RWPE1 (cell line): ENCODE data around the gene SLC45A1.
"Not testable (repeated sequence)": the region's sequence is repeated elsewhere in the genome, so short reads cannot be mapped to it uniquely, and the experiment has no call there.

ENCODE experiments used
- CTCF ChIA-PET: fragments of 350-600 bp; sonication (Branson Sonifier 250); formaldehyde crosslinking; extraction: SDS; loops from one replicate; lab custom pipeline; 2021; lab: Yijun Ruan, JAX
- POLR2A ChIA-PET: fragments of 400-600 bp; formaldehyde crosslinking; extraction: SDS; loops from one replicate; lab custom pipeline; 2020; ENCODE audit warnings: antibody characterized with exemption; ENCODE audit not compliant: low non-redundant PET; lab: Yijun Ruan, JAX
- DNase-seq: peaks from one replicate; pipeline ENCODE4 v3.0.0; 2012; ENCODE audit warnings: low spot score
- H3K27ac ChIP-seq: fragments of 450-650 bp; 2 replicates; pipeline ENCODE4 v1.5.1; 2017
- TF ChIP-seq, protein P1 (sequence below): fragments of 450-650 bp; conservative IDR thresholded peaks from 2 replicates; pipeline ENCODE4 v1.5.1; 2017; ENCODE audit warnings: low read depth, mild to moderate bottlenecking

SLC45A1 gene

DNA sequence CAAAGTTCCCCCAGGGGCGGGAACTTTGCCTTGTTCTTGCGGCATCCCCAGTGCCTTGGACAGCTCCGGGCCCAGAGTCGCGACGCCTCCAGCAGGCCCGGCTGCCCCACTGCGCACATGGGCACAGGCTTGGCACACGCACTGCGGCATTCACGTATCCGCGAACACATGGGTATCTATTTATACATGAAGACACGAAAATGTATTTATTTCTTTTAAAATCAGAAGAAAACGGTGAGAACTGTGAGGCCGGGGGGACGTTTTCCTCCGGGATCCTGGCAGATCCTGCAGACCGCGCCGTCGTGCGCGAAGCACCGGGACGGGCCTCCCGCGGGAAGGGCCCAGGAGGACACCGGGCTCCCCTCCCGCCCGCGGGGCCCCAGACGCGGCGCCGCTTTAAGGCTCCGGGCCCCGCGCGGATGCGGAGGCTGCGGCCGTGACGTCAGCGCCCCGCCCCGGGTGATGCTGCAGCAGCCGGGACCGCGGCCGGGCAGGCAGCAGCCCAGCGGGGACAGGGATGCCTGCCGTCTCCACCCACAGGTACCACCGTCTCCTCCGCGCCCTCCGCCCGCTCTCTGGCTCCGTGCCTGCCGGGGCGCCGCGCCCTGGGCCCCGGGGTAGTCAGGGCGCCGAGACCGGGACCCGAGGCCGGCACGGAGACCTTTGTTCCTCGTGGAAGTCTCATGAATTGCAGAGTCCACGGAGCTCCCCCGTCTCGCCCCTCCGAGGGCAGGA lies at the start of gene SLC45A1:
Gene SLC45A1 (plus strand): TSS at position 468 of the 735 bp plus-strand sequence. CDS start 6,216 bp downstream, outside the sequence.
- CTCF ChIA-PET: interaction anchor here (0.7 to 1.2 kb wide), 2 partner anchors 306 to 343 kb away, joined by 4 read pairs; no protein-coding TSS in a partner anchor
- no peak within 1 kb of the TSS for H3K27ac ChIP-seq
- peak; percentile 76 for DNase-seq
- POLR2A ChIA-PET: no interaction called here
- TF ChIP-seq, protein P1, sequence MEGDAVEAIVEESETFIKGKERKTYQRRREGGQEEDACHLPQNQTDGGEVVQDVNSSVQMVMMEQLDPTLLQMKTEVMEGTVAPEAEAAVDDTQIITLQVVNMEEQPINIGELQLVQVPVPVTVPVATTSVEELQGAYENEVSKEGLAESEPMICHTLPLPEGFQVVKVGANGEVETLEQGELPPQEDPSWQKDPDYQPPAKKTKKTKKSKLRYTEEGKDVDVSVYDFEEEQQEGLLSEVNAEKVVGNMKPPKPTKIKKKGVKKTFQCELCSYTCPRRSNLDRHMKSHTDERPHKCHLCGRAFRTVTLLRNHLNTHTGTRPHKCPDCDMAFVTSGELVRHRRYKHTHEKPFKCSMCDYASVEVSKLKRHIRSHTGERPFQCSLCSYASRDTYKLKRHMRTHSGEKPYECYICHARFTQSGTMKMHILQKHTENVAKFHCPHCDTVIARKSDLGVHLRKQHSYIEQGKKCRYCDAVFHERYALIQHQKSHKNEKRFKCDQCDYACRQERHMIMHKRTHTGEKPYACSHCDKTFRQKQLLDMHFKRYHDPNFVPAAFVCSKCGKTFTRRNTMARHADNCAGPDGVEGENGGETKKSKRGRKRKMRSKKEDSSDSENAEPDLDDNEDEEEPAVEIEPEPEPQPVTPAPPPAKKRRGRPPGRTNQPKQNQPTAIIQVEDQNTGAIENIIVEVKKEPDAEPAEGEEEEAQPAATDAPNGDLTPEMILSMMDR: no peak

DNA sequence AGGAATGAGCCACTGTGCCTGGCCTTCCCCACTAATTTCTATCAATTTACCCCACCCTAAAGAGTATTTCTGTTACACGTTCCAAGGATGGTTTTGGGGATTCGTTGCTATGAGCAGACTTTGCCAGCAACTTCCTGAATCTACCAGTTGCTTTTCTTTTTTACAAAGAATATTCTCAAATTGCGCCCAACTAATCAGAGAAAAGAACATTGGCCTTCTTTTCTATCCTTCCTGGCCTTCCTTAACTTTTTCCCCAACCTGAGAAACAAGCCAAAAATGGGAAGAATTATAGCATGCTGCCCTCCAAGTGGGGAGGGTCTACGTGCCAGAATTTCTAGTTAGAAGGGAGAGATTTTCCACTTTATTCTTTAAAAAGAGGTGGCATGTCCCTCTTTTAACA lies 44.9 kb upstream of the SLC45A1 start:
- TF ChIP-seq, protein P1: no peak
- ChIA-PET CTCF (no interaction called here), POLR2A (no interaction called here)
- no peak overlapping the region for H3K27ac ChIP-seq
- no peak for DNase-seq

DNA sequence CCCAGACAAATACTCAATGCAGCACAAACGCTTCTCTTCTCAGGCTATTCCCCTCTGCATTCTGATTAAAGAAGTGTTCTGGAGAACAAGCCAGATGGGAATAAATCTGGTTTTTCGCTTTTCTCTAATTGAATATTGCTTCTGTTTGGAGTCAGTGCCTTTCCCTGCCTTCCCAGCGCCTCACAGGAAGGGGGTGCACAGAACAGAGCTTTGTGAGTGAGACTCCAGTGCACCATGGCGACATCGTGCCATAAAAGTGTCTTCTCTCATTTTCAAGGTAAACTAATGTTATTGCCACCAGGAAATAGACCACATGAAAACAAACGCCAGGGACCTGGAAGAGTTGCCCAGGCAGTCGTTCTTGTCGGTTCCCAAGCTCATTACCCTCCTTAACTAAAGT lies 43.6 kb upstream of the SLC45A1 start:
- ChIA-PET POLR2A (no interaction called here), CTCF (interaction anchor here (0.5 to 0.9 kb wide), 4 partner anchors 9 to 299 kb away, joined by 4 to 5 read pairs (median 4); no protein-coding TSS in a partner anchor)
- TF ChIP-seq, protein P1: no peak
- DNase-seq: no peak
- H3K27ac ChIP-seq: no peak overlapping the region

DNA sequence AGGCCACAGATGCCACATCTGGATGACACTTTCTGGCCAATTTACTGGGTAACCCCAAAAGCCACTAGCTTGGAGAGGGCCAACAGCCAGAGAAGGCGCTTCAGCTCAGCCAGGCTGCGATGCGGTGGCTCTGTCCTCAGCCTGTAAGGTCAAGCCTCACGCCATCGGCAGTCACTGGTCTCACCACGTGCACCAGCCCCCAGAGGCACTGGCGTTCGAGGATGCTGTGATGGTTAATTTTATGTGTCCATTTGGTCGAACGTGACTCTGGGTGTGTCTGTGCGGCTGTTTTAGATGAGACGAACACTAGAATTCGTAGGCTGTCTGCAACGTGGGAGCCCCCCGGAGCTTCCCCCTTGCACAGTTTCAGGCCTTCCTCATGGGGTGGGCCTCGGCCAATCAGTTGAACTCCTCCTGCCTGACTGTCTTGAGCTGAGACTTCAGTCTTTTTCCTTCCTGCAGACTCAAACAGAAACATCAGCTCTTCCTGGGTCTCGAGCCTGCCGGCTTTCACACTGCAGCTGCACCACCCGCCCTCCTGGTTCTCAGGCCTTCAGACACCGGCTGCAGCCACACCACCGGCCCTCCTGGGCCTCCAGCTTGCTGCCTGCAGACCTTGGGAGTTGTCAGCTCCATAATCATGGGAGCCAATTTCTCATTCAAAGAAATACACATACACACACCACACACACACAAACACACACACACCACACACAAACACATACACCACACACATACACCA lies 41.6 kb upstream of the SLC45A1 start:
- ChIA-PET POLR2A (no interaction called here), CTCF (interaction anchor here (0.9 kb wide), 1 partner anchor 301 kb away, joined by 3 read pairs; no protein-coding TSS in a partner anchor)
- H3K27ac ChIP-seq: no peak overlapping the region
- DNase-seq: no peak
- TF ChIP-seq, protein P1: no peak

DNA sequence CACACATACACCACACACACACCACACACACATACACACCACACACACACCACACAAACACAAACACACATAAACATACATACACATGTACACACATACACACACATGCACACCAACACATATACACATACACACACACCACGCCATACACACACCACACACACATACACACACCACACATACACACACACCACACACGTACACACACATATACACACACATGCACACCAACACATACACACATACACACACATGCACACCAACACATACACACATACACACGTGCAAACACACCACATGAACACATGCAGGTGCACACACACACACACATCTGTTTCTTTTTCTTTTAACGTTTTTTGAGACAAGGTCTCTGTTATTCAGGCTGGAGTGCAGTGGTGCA lies 41.0 kb upstream of the SLC45A1 start:
- POLR2A ChIA-PET: no interaction called here
- TF ChIP-seq, protein P1: no peak
- DNase-seq: no peak
- no peak overlapping the region for H3K27ac ChIP-seq
- CTCF ChIA-PET: interaction anchor here (0.6 to 0.9 kb wide), 2 partner anchors 14 to 301 kb away, joined by 3 read pairs; no protein-coding TSS in a partner anchor

DNA sequence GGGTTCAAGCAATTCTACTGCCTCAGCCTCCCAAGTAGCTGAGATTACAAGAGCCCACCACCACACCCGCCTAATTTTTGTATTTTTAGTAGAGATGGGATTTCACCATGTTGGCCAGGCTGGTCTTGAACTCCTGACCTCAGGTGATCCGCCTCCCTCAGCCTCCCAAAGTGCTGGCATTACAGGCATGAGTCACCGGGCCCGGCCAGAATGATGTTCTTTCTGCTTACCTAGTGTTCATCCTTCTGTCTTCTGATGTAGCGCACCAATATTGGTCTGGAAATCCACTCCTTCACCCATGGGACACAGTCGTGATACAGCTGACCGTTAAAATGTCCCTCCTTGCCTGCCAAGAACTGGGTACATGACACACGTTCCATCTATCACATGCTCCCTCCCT lies 39.2 kb upstream of the SLC45A1 start:
- H3K27ac ChIP-seq, CTCF ChIA-PET, POLR2A ChIA-PET, DNase-seq: not testable (repeated sequence)
